ENCODE data around the gene POLR3E.

DNA sequence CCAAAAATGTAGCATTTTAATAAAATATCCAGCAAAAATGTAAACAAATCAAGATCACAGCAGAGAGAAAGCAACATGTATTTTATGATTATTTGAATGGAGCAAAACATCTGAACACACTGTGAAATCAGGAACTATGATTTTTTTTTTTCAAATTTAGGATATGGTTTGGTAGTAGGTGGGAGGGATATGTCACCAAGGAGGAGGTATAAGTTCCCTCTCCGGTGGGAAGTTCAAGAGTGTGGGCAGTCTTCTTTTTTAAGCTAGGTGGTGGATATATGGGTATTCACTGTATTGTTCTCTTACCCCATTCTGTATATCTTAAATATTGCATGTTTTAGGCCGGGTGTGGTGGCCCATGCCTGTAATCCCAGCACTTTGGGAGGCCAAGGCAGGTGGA is 67.0 kb downstream of the POLR3E start:
- TF ChIP-seq POLR2A (IDR thresholded peaks at IDR 0.05), result no peak
- TF ChIP-seq, protein P1, sequence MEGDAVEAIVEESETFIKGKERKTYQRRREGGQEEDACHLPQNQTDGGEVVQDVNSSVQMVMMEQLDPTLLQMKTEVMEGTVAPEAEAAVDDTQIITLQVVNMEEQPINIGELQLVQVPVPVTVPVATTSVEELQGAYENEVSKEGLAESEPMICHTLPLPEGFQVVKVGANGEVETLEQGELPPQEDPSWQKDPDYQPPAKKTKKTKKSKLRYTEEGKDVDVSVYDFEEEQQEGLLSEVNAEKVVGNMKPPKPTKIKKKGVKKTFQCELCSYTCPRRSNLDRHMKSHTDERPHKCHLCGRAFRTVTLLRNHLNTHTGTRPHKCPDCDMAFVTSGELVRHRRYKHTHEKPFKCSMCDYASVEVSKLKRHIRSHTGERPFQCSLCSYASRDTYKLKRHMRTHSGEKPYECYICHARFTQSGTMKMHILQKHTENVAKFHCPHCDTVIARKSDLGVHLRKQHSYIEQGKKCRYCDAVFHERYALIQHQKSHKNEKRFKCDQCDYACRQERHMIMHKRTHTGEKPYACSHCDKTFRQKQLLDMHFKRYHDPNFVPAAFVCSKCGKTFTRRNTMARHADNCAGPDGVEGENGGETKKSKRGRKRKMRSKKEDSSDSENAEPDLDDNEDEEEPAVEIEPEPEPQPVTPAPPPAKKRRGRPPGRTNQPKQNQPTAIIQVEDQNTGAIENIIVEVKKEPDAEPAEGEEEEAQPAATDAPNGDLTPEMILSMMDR (IDR thresholded peaks at IDR 0.05), result no peak

Data from breast epithelium (tissue), 3 donors.